ENCODE results near the gene CDS1. TPM values are rescaled to one million over a fixed set of nuclear protein-coding genes. Genes with fewer than 3 reads are reported as not detected.
"Not testable (repeated sequence)": the region's sequence is repeated elsewhere in the genome, so short reads cannot be mapped to it uniquely, and the experiment has no call there.

Gene CDS1
- total and polyA plus RNA-seq, 2 experiments from 2014 or later: 0.04 TPM; not detected in 1

GRCh38 chr4:84677995-84678394 is 95.1 kb downstream of the CDS1 start:
- no peak overlapping the region for H3K4me3 ChIP-seq
- no peaks in the 10 kb centered on the region for H3K27me3 ChIP-seq (replicated peaks; ENCODE audit: insufficient read depth)
- no peak for TF ChIP-seq EZH2 (IDR thresholded peaks at IDR 0.05; ENCODE audit: insufficient read depth, poor library complexity, severe bottlenecking)
- TF ChIP-seq EZH2phosphoT487 (IDR thresholded peaks at IDR 0.05; ENCODE audit: insufficient read depth, low read depth): no peak
- no peak overlapping the region for H3K27ac ChIP-seq
- H2AFZ ChIP-seq: no peak overlapping the region
- H3K9ac ChIP-seq: no peak overlapping the region
- peaks cover 20% of the 10 kb centered on the region for H3F3A ChIP-seq (ENCODE audit: insufficient read depth)
- no peaks in the 10 kb centered on the region for H3K9me2 ChIP-seq (ENCODE audit: insufficient read depth)
- peaks cover 48% of the 10 kb centered on the region for H3K36me3 ChIP-seq (ENCODE audit: low read depth)
- H3K4me1 ChIP-seq (ENCODE audit: insufficient read depth): peaks cover 26% of the 10 kb centered on the region
- no peaks in the 10 kb centered on the region for H4K20me1 ChIP-seq (ENCODE audit: insufficient read depth)
- peak; percentile 58 for DNase-seq
- H3K4me2 ChIP-seq (ENCODE audit: unreplicated experiment): no peak overlapping the region
- H3K79me2 ChIP-seq (ENCODE audit: insufficient read depth): no peaks in the 10 kb centered on the region
- no peaks in the 10 kb centered on the region for H3K9me3 ChIP-seq (ENCODE audit: low read depth)
- WGBS, 2 experiments (ENCODE audit: low coverage in 1 of 2, low lambda C conversion rate in 2 of 2, missing lambda C conversion rate in 2 of 2): 32 to 39% methylated on average over 5 of the region's 5 CpGs
- in situ Hi-C loops (cut with MboI): no loop called here

GRCh38 chr4:84678976-84679744 is 96.2 kb downstream of the CDS1 start:
- Histone ChIP-seq H3K27ac (no peak overlapping the region), H3K4me2 (ENCODE audit: unreplicated experiment) (no peak overlapping the region), H3K4me1 (ENCODE audit: insufficient read depth) (peaks cover 16% of the 10 kb centered on the region), H3K4me3 (no peak overlapping the region), H4K20me1 (ENCODE audit: insufficient read depth) (no peaks in the 10 kb centered on the region), H2AFZ (no peak overlapping the region), H3K9me2 (ENCODE audit: insufficient read depth) (no peaks in the 10 kb centered on the region), H3K36me3 (ENCODE audit: low read depth) (peaks cover 52% of the 10 kb centered on the region), H3K9ac (no peak overlapping the region), H3K9me3 (ENCODE audit: low read depth) (no peaks in the 10 kb centered on the region), H3K27me3 (replicated peaks; ENCODE audit: insufficient read depth) (no peaks in the 10 kb centered on the region), H3K79me2 (ENCODE audit: insufficient read depth) (no peaks in the 10 kb centered on the region), H3F3A (ENCODE audit: insufficient read depth) (peaks cover 12% of the 10 kb centered on the region; the same call in 1 of the 2 replicates)
- whole genome bisulfite sequencing, 2 experiments (ENCODE audit: low coverage in 1 of 2, low lambda C conversion rate in 2 of 2, missing lambda C conversion rate in 2 of 2): 52 to 62% methylated on average over 12 to 14 of the region's 14 CpGs
- DNase-seq: peak; percentile 2
- no peak for TF ChIP-seq EZH2phosphoT487 (IDR thresholded peaks at IDR 0.05; ENCODE audit: insufficient read depth, low read depth)
- in situ Hi-C loops (cut with MboI): no loop called here

- no peak overlapping the region for H3K4me3 ChIP-seq
- H3F3A ChIP-seq (ENCODE audit: insufficient read depth): peaks cover 11% of the 10 kb centered on the region; the same call in 1 of the 2 replicates
- H3K4me2 ChIP-seq (ENCODE audit: unreplicated experiment): no peak overlapping the region
- H4K20me1 ChIP-seq (ENCODE audit: insufficient read depth): no peaks in the 10 kb centered on the region
- WGBS, 2 experiments (ENCODE audit: low coverage in 1 of 2, low lambda C conversion rate in 2 of 2, missing lambda C conversion rate in 2 of 2): 99 to 100% methylated on average over 4 of the region's 4 CpGs
- no peak for DNase-seq
- in situ Hi-C loops (cut with MboI): no loop called here
- H3K79me2 ChIP-seq (ENCODE audit: insufficient read depth): no peaks in the 10 kb centered on the region
- H3K9me2 ChIP-seq (ENCODE audit: insufficient read depth): no peaks in the 10 kb centered on the region
- no peaks in the 10 kb centered on the region for H3K9me3 ChIP-seq (ENCODE audit: low read depth)
- no peak overlapping the region for H2AFZ ChIP-seq
- no peak overlapping the region for H3K9ac ChIP-seq
- H3K27me3 ChIP-seq (replicated peaks; ENCODE audit: insufficient read depth): no peaks in the 10 kb centered on the region
- no peak for TF ChIP-seq EZH2phosphoT487 (IDR thresholded peaks at IDR 0.05; ENCODE audit: insufficient read depth, low read depth)
- no peak for TF ChIP-seq EZH2 (IDR thresholded peaks at IDR 0.05; ENCODE audit: insufficient read depth, poor library complexity, severe bottlenecking)
- H3K4me1 ChIP-seq (ENCODE audit: insufficient read depth): peaks cover 15% of the 10 kb centered on the region
- H3K27ac ChIP-seq: no peak overlapping the region
- peaks cover 49% of the 10 kb centered on the region for H3K36me3 ChIP-seq (ENCODE audit: low read depth)
These were observed 98.0 kb downstream of the CDS1 start for GRCh38 chr4:84680956-84681355.

GRCh38 chr4:84681486-84682274 is 98.8 kb downstream of the CDS1 start:
- Histone ChIP-seq H3K4me3 (no peak overlapping the region), H3K9ac (no peak overlapping the region), H3F3A (ENCODE audit: insufficient read depth) (peaks cover 11% of the 10 kb centered on the region; the same call in 1 of the 2 replicates), H3K79me2 (ENCODE audit: insufficient read depth) (no peaks in the 10 kb centered on the region), H4K20me1 (ENCODE audit: insufficient read depth) (no peaks in the 10 kb centered on the region), H2AFZ (no peak overlapping the region), H3K9me3 (ENCODE audit: low read depth) (no peaks in the 10 kb centered on the region), H3K4me2 (ENCODE audit: unreplicated experiment) (peak overlapping the region; percentile 12), H3K9me2 (ENCODE audit: insufficient read depth) (no peaks in the 10 kb centered on the region), H3K4me1 (ENCODE audit: insufficient read depth) (peaks cover 15% of the 10 kb centered on the region), H3K36me3 (ENCODE audit: low read depth) (peaks cover 44% of the 10 kb centered on the region), H3K27me3 (replicated peaks; ENCODE audit: insufficient read depth) (no peaks in the 10 kb centered on the region), H3K27ac (peak overlapping the region; percentile 17; the same call in 1 of the 2 replicates)
- DNase-seq: peak; percentile 78
- WGBS, 2 experiments (ENCODE audit: low coverage in 1 of 2, low lambda C conversion rate in 2 of 2, missing lambda C conversion rate in 2 of 2): 86 to 94% methylated on average over 2 of the region's 2 CpGs
- in situ Hi-C loops (cut with MboI): no loop called here
- TF ChIP-seq EZH2 (IDR thresholded peaks at IDR 0.05; ENCODE audit: insufficient read depth, poor library complexity, severe bottlenecking): no peak
- no peak for TF ChIP-seq EZH2phosphoT487 (IDR thresholded peaks at IDR 0.05; ENCODE audit: insufficient read depth, low read depth)

- H3K9ac ChIP-seq; H2AFZ ChIP-seq; H3K79me2 ChIP-seq (ENCODE audit: insufficient read depth); H3K4me2 ChIP-seq (ENCODE audit: unreplicated experiment); in situ Hi-C loops (cut with MboI); H4K20me1 ChIP-seq (ENCODE audit: insufficient read depth); H3K9me2 ChIP-seq (ENCODE audit: insufficient read depth); H3K9me3 ChIP-seq (ENCODE audit: low read depth); H3K27me3 ChIP-seq (replicated peaks; ENCODE audit: insufficient read depth); H3K4me3 ChIP-seq; DNase-seq: not testable (repeated sequence)
- WGBS, 2 experiments (ENCODE audit: low coverage in 1 of 2, low lambda C conversion rate in 2 of 2, missing lambda C conversion rate in 2 of 2): 62 to 63% methylated on average over 4 of the region's 4 CpGs
- peaks cover 15% of the 10 kb centered on the region for H3K4me1 ChIP-seq (ENCODE audit: insufficient read depth)
- peaks cover 11% of the 10 kb centered on the region; the same call in 1 of the 2 replicates for H3F3A ChIP-seq (ENCODE audit: insufficient read depth)
- H3K36me3 ChIP-seq (ENCODE audit: low read depth): peaks cover 34% of the 10 kb centered on the region
- H3K27ac ChIP-seq: 0 out of 2 replicates have a peak overlapping the region, but pooled peaks have one; percentile 17
These were observed 99.7 kb downstream of the CDS1 start for GRCh38 chr4:84682661-84683060.
